DND-41 (cell line): ENCODE measurements around the gene GALM.

Source experiments
- ATAC-seq: fragments of 200-7000 bp; cut with Tn5 transposase; 3 replicates; pipeline ENCODE4 v1.9.1; 2021; ENCODE audit warnings: low read depth; ENCODE audit not compliant: insufficient read depth
- DNase-seq: peaks from one replicate; pipeline ENCODE4 v3.0.0-alpha.2; 2020
- H2AFZ ChIP-seq: 2 replicates; pipeline ENCODE4 v1.6.0; 2012; ENCODE audit warnings: low read depth, low read length
- H3K27ac ChIP-seq: 2 replicates; pipeline ENCODE4 v1.5.1; 2012; ENCODE audit warnings: low read length, inconsistent platforms
- H3K27me3 ChIP-seq: fragments of 200-600 bp; sonication (generic); 2 replicates; pipeline ENCODE4 v1.6.0; 2012; ENCODE audit warnings: low read length, mild to moderate bottlenecking, inconsistent platforms; ENCODE audit not compliant: insufficient read depth, poor library complexity
- H3K36me3 ChIP-seq: 2 replicates; pipeline ENCODE4 v1.5.1; 2012; ENCODE audit warnings: low read length, inconsistent platforms; ENCODE audit not compliant: insufficient read depth
- H3K4me1 ChIP-seq: 2 replicates; pipeline ENCODE4 v1.5.1; 2012; ENCODE audit warnings: mild to moderate bottlenecking, low read length; ENCODE audit not compliant: insufficient read depth
- H3K4me2 ChIP-seq: 2 replicates; pipeline ENCODE4 v1.6.0; 2012; ENCODE audit warnings: mild to moderate bottlenecking, moderate library complexity, low read length, inconsistent platforms; ENCODE audit not compliant: insufficient read depth
- H3K4me3 ChIP-seq, 2 experiments: fragments of 200-600 bp in 1 of 2; shearing (Covaris generic) in 1 of 2; 2 replicates each; pipeline ENCODE4 v1.5.1; 2012 to 2016; ENCODE audit warnings: inconsistent platforms in 2 of 2, low read length in 2 of 2, mild to moderate bottlenecking in 2 of 2, low read depth in 1 of 2, moderate library complexity in 1 of 2
- H3K79me2 ChIP-seq: 2 replicates; pipeline ENCODE4 v1.6.0; 2012; ENCODE audit warnings: low read length, inconsistent platforms; ENCODE audit not compliant: insufficient read depth
- H3K9ac ChIP-seq: 2 replicates; pipeline ENCODE4 v1.6.0; 2012; ENCODE audit warnings: low read depth, mild to moderate bottlenecking, inconsistent platforms, low read length, moderate library complexity
- H3K9me3 ChIP-seq: 2 replicates; pipeline ENCODE4 v1.5.1; 2012; ENCODE audit warnings: low read length, moderate library complexity, mild to moderate bottlenecking, inconsistent platforms; ENCODE audit not compliant: insufficient read depth, severe bottlenecking
- H4K20me1 ChIP-seq: 2 replicates; pipeline ENCODE4 v1.6.0; 2012; ENCODE audit warnings: low read length; ENCODE audit not compliant: insufficient read depth
- EZH2 ChIP-seq: IDR thresholded peaks from 3 replicates; pipeline ENCODE4 v1.6.1; 2012; ENCODE audit warnings: borderline replicate concordance, low read depth, mild to moderate bottlenecking, moderate library complexity, low read length, inconsistent platforms; ENCODE audit not compliant: severe bottlenecking
- TF ChIP-seq, protein P1 (sequence below): IDR thresholded peaks from 2 replicates; pipeline ENCODE4 v1.5.1; 2012; ENCODE audit warnings: borderline replicate concordance, low read length, moderate library complexity, mild to moderate bottlenecking; ENCODE audit not compliant: poor library complexity, severe bottlenecking; ENCODE audit errors: extremely low read depth

Gene GALM

DNA sequence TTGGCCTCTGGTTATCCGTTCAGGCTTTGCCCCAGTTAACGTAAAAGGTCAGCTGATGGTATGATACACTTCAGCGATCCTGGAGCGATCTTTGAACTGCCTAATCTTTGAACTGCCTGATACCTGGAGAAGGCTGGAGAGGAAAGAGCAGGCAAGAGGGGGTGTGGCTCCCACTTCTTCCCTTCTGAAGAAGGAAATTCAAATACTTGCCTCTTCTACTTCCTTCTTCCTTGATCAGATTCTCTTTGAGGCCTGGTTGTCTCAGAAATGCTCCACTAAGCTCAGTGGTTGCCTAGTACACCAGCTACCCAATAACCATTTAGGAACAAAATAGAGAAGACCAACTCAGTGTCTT lies 619 bp downstream of the GALM start:
- Histone ChIP-seq H3K27ac (no peak overlapping the region), H3K27me3 (no peaks in the 10 kb centered on the region), H3K4me3 (no peak overlapping the region), H4K20me1 (no peaks in the 10 kb centered on the region), H2AFZ (no peak overlapping the region), H3K4me2 (no peak overlapping the region), H3K9me3 (no peaks in the 10 kb centered on the region), H3K79me2 (no peaks in the 10 kb centered on the region), H3K4me1 (no peaks in the 10 kb centered on the region), H3K36me3 (no peaks in the 10 kb centered on the region), H3K9ac (no peak overlapping the region)
- DNase-seq = no peak
- no peak for TF ChIP-seq EZH2
- TF ChIP-seq, protein P1, sequence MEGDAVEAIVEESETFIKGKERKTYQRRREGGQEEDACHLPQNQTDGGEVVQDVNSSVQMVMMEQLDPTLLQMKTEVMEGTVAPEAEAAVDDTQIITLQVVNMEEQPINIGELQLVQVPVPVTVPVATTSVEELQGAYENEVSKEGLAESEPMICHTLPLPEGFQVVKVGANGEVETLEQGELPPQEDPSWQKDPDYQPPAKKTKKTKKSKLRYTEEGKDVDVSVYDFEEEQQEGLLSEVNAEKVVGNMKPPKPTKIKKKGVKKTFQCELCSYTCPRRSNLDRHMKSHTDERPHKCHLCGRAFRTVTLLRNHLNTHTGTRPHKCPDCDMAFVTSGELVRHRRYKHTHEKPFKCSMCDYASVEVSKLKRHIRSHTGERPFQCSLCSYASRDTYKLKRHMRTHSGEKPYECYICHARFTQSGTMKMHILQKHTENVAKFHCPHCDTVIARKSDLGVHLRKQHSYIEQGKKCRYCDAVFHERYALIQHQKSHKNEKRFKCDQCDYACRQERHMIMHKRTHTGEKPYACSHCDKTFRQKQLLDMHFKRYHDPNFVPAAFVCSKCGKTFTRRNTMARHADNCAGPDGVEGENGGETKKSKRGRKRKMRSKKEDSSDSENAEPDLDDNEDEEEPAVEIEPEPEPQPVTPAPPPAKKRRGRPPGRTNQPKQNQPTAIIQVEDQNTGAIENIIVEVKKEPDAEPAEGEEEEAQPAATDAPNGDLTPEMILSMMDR = no peak
- ATAC-seq = no peak; the same call in 2 of the 3 replicates

DNA sequence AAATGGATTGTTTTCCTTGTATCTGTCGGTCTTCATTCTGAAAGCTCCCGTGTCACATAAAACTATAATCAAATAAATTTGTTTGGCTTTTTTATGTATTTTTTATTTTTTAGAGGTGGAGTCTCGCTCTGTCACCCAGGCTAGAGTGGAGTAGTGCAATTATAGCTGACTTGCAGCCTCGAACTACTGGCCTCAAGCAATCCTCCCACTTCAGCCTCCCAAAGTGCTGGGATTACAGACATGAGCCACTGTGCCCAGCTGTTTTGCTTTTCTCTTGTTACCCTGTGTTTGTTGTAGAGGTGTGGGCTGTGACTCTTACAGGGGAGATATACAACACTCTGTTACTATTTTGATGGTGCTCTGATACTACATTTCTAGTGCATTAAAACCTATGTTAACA lies 2.2 kb downstream of the GALM start:
- Histone ChIP-seq H3K27ac (no peak overlapping the region), H3K4me3 (no peak overlapping the region), H2AFZ (no peak overlapping the region)

DNA sequence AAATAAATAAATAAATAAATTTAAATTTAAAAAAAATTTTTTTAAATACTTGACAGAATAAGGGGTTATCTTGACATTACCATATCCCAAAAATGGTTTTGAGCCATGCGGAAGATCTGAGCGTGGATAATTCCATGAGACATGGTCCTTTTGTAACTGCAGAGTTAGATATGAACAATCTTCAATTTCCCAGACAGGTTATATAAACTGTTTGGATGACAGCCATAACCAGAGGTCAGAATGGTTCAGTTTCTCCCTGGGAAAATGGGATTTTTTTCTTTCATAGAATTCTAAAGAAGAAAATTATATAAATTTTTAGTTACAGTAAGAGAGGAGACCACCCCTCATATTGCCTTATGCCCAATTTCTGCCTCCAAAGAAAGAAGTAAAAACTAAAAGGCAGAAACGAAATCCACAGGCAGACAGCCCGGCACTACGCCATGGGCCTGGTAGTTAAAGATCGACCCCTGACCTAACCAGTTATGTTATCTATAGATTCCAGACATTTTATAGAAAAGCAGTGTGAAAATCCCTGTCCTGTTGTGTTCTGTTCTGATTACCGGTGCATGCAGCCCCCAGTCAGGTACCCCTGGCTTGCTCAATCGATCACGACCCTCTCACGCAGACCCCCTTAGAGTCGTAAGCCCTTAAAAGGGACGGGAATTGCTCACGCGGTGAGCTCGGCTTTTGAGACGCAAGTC lies 3.0 kb downstream of the GALM start:
- Histone ChIP-seq H3K79me2 (no peaks in the 10 kb centered on the region), H3K9ac (no peak overlapping the region), H3K4me1 (no peaks in the 10 kb centered on the region), H2AFZ (no peak overlapping the region), H3K4me3 (no peak overlapping the region), H3K27ac (no peak overlapping the region), H3K36me3 (no peaks in the 10 kb centered on the region), H3K9me3 (no peaks in the 10 kb centered on the region), H3K27me3 (no peaks in the 10 kb centered on the region), H3K4me2 (no peak overlapping the region), H4K20me1 (no peaks in the 10 kb centered on the region)
- TF ChIP-seq, protein P1 = no peak
- TF ChIP-seq EZH2 = no peak
- DNase-seq = no peak
- no peak for ATAC-seq

More for the DNA sequence above, 2.2 kb downstream of the GALM start:
- no peak overlapping the region for H3K9ac ChIP-seq
- H3K9me3 ChIP-seq = no peaks in the 10 kb centered on the region
- H3K79me2 ChIP-seq = no peaks in the 10 kb centered on the region
- H3K36me3 ChIP-seq = no peaks in the 10 kb centered on the region
- no peaks in the 10 kb centered on the region for H3K27me3 ChIP-seq
- ATAC-seq (no peak), DNase-seq (no peak)
- no peaks in the 10 kb centered on the region for H3K4me1 ChIP-seq
- H3K4me2 ChIP-seq = no peak overlapping the region
- TF ChIP-seq, protein P1 = no peak
- no peak for TF ChIP-seq EZH2
- no peaks in the 10 kb centered on the region for H4K20me1 ChIP-seq

DNA sequence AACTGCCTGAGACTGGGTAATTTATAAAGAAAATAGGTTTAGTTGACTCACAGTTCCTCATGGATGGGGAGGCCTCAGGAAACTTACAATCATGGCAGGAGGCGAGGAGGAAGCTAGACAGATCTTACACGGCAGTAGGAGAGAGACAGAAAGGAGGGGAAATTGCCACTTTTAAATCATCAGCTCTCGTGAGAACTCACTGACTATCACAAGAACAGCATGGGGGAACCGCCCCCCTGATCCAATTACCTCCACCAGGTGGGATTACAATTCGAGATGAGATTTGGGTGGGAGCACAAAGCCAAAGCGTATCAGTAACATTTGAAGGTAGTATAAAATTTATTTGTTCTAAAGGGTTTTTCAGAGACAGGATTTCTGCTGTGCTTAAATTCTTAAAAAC lies 5.4 kb downstream of the GALM start:
- H3K9ac ChIP-seq = no peak overlapping the region
- H3K4me1 ChIP-seq = no peaks in the 10 kb centered on the region
- no peak overlapping the region for H3K27ac ChIP-seq
- DNase-seq = no peak
- no peaks in the 10 kb centered on the region for H3K36me3 ChIP-seq
- no peaks in the 10 kb centered on the region for H3K27me3 ChIP-seq
- no peak for ATAC-seq
- H3K4me3 ChIP-seq = no peak overlapping the region
- no peak overlapping the region for H3K4me2 ChIP-seq
- no peaks in the 10 kb centered on the region for H3K9me3 ChIP-seq
- H2AFZ ChIP-seq = no peak overlapping the region
- TF ChIP-seq EZH2 = no peak
- TF ChIP-seq, protein P1 = no peak
- no peaks in the 10 kb centered on the region for H4K20me1 ChIP-seq
- H3K79me2 ChIP-seq = no peaks in the 10 kb centered on the region
